RWPE2 (cell line): Measurements from ENCODE around the gene MYBBP1A.
"Not testable (repeated sequence)": the region's sequence is repeated elsewhere in the genome, so short reads cannot be mapped to it uniquely, and the experiment has no call there.

ENCODE experiments used
- ATAC-seq: fragments of 200-7000 bp; cut with Tn5 transposase; 3 replicates; pipeline ENCODE4 v1.9.1; 2021; ENCODE audit warnings: low read depth
- DNase-seq: peaks from one replicate; pipeline ENCODE4 v3.0.0-alpha.2; 2020; ENCODE audit warnings: low spot score
- H3K27ac ChIP-seq: fragments of 450-650 bp; 2 replicates; pipeline ENCODE4 v1.5.1; 2017; ENCODE audit warnings: mild to moderate bottlenecking; ENCODE audit not compliant: poor library complexity, severe bottlenecking
- H3K27me3 ChIP-seq: fragments of 250-450 bp; sonication (Bioruptor Pico); 2 replicates; pipeline ENCODE4 v1.5.1; 2021; ENCODE audit warnings: mild to moderate bottlenecking, moderate library complexity; ENCODE audit not compliant: insufficient read depth, poor library complexity, severe bottlenecking
- H3K36me3 ChIP-seq: fragments of 250-450 bp; sonication (Bioruptor Pico); 2 replicates; pipeline ENCODE4 v1.5.1; 2020; ENCODE audit warnings: low read depth, mild to moderate bottlenecking, moderate library complexity
- H3K4me1 ChIP-seq: fragments of 250-450 bp; sonication (Bioruptor Pico); 2 replicates; pipeline ENCODE4 v1.5.1; 2021; ENCODE audit warnings: mild to moderate bottlenecking, moderate library complexity; ENCODE audit not compliant: insufficient read depth, poor library complexity, severe bottlenecking
- H3K4me3 ChIP-seq: fragments of 250-450 bp; sonication (Bioruptor Pico); 2 replicates; pipeline ENCODE4 v1.5.1; 2021; ENCODE audit warnings: mild to moderate bottlenecking, moderate library complexity; ENCODE audit not compliant: severe bottlenecking
- H3K9me3 ChIP-seq: fragments of 250-450 bp; sonication (Bioruptor Pico); 2 replicates; pipeline ENCODE4 v1.5.1; 2021; ENCODE audit warnings: mild to moderate bottlenecking, moderate library complexity; ENCODE audit not compliant: severe bottlenecking
- TF ChIP-seq, protein P1 (sequence below): fragments of 450-650 bp; IDR thresholded peaks from one replicate; pipeline ENCODE4 v1.5.1; 2017; ENCODE audit warnings: mild to moderate bottlenecking, moderate library complexity; ENCODE audit not compliant: poor library complexity, severe bottlenecking

The MYBBP1A gene

DNA sequence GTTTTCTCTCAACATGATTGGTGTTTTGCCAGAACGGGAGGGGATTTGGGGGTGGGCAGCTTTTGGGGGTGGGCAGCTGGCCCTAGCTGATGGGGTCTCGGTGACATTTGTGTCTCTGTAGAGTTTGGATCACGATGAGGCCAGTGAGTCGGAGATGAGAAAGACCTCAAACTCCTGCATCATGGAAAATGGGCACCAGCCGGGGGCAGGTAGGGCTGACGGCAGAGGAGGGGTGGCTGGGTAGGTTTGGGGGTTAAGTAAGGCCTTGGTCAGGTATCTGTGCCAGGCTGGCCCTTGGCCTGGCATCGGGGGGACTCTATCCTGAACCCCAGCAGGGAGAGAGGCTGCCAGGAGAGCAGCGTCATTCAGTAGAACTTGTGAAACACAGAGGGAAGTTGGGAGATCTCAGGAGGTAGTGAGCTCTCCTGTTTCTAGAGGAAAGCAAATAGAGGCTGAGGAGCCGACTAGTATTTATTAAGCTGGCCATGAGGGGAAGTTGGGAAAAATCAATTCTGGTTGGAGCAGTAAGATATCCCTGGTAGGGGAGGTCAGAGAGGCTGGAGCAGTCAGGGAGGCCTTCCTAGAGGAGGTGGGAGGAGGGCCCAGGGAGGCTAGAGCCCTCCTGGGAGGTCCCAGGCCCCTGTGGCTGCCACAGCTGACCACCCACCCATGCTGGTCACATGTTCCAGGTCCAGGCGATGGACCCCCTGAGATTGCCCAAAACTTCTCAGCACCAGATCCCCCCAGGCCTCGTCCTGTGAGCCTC lies 37.2 kb upstream of the MYBBP1A start:
- H3K4me1 ChIP-seq: no peaks in the 10 kb centered on the region
- H3K4me3 ChIP-seq: no peak overlapping the region
- ATAC-seq (no peak), DNase-seq (no peak)
- no peaks in the 10 kb centered on the region for H3K9me3 ChIP-seq
- H3K27me3 ChIP-seq: peaks cover 12% of the 10 kb centered on the region
- H3K36me3 ChIP-seq: no peaks in the 10 kb centered on the region
- TF ChIP-seq, protein P1, sequence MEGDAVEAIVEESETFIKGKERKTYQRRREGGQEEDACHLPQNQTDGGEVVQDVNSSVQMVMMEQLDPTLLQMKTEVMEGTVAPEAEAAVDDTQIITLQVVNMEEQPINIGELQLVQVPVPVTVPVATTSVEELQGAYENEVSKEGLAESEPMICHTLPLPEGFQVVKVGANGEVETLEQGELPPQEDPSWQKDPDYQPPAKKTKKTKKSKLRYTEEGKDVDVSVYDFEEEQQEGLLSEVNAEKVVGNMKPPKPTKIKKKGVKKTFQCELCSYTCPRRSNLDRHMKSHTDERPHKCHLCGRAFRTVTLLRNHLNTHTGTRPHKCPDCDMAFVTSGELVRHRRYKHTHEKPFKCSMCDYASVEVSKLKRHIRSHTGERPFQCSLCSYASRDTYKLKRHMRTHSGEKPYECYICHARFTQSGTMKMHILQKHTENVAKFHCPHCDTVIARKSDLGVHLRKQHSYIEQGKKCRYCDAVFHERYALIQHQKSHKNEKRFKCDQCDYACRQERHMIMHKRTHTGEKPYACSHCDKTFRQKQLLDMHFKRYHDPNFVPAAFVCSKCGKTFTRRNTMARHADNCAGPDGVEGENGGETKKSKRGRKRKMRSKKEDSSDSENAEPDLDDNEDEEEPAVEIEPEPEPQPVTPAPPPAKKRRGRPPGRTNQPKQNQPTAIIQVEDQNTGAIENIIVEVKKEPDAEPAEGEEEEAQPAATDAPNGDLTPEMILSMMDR: no peak
- H3K27ac ChIP-seq: no peak overlapping the region

- peak; percentile 32; the same call in 1 of the 3 replicates for ATAC-seq
- no peaks in the 10 kb centered on the region for H3K9me3 ChIP-seq
- peaks cover 12% of the 10 kb centered on the region for H3K27me3 ChIP-seq
- no peak overlapping the region for H3K4me3 ChIP-seq
- DNase-seq: no peak
- H3K27ac ChIP-seq: no peak overlapping the region
- no peaks in the 10 kb centered on the region for H3K36me3 ChIP-seq
- H3K4me1 ChIP-seq: no peaks in the 10 kb centered on the region
- TF ChIP-seq, protein P1: no peak
Observed at GRCh38 chr17:4591529-4591928, 36.3 kb upstream of the MYBBP1A start.

DNA sequence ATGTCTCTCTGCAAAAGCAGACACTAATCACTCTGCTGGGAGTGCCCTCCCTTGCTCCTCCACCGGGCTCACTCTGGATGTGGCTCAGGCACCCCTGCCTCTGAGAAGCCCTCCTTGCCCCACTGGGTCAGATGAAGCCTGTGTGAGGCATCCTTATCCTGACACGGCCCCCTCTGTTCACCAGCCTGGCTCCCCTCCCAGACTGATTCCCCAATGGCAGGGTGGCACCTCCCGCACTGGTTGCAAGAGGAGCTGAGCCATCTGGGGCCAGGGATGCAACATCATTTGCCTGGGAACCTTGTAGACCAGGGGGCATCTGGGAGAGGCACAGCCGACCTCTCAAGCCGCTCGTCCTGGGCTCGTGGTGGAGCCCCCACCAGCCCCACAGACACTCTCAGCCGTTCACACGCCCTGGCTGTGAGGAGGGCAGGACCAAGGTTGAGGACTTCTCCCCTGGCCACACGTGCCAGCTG lies 35.8 kb upstream of the MYBBP1A start:
- Histone ChIP-seq H3K36me3 (no peaks in the 10 kb centered on the region), H3K9me3 (no peaks in the 10 kb centered on the region), H3K4me1 (no peaks in the 10 kb centered on the region), H3K27me3 (peaks cover 17% of the 10 kb centered on the region), H3K4me3 (no peak overlapping the region), H3K27ac (no peak overlapping the region)
- TF ChIP-seq, protein P1: no peak
- DNase-seq (no peak), ATAC-seq (no peak)

GRCh38 chr17:4590042-4590441 lies 34.9 kb upstream of the MYBBP1A start:
- not testable (repeated sequence) for H3K36me3 ChIP-seq, H3K4me3 ChIP-seq, DNase-seq, H3K9me3 ChIP-seq, H3K4me1 ChIP-seq, ATAC-seq, H3K27ac ChIP-seq
- H3K27me3 ChIP-seq: peaks cover 27% of the 10 kb centered on the region

GRCh38 chr17:4588898-4589625 lies 33.9 kb upstream of the MYBBP1A start:
- ATAC-seq (no peak), DNase-seq (no peak)
- Histone ChIP-seq H3K9me3 (no peaks in the 10 kb centered on the region), H3K27me3 (peaks cover 33% of the 10 kb centered on the region), H3K4me3 (no peak overlapping the region), H3K4me1 (no peaks in the 10 kb centered on the region), H3K27ac (no peak overlapping the region), H3K36me3 (no peaks in the 10 kb centered on the region)
- TF ChIP-seq, protein P1: no peak
